HepG2 (cell line): ENCODE measurements around the gene CCL24. TPM values are rescaled to one million over a fixed set of nuclear protein-coding genes. Genes with fewer than 3 reads are reported as not detected.

Experiments
- ATAC-seq: fragments of 200-7000 bp; cut with Tn5 transposase; 3 replicates; pipeline ENCODE4 v1.9.1; 2020; ENCODE audit warnings: mild to moderate bottlenecking, moderate library complexity
- BruUV-seq: library from RNA; stranded (reverse); fragments of 400-500 nt; replicated peaks from 2 replicates; lab custom pipeline; 2021; lab: Mats Ljungman, UMichigan
- CTCF ChIA-PET: fragments of 300-600 bp; formaldehyde crosslinking; extraction: SDS; loops from one replicate; lab custom pipeline; 2021; ENCODE audit warnings: low total read pairs, inconsistent platforms, low intra/inter-chr PET ratio; lab: Yijun Ruan, JAX
- POLR2A ChIA-PET: fragments of 350-600 bp; sonication (Branson Sonifier 250); formaldehyde crosslinking; loops from one replicate; lab custom pipeline; 2020; ENCODE audit warnings: antibody characterized with exemption, inconsistent platforms; lab: Yijun Ruan, JAX
- DNase-seq: peaks from one replicate; pipeline ENCODE4 v3.0.0-alpha.2; 2015; ENCODE audit warnings: low spot score
- FAIRE-seq: peaks from 3 replicates; lab custom pipeline; 2011; peaks lifted over from hg19 to GRCh38; lab: Jason Lieb, UNC
- H2AFZ ChIP-seq: one replicate; pipeline ENCODE4 v1.6.1; 2011; ENCODE audit warnings: low read length, inconsistent platforms
- H3K27ac ChIP-seq: fragments of 300-600 bp; 3 replicates; pipeline ENCODE4 v1.8.0; 2011; ENCODE audit warnings: mixed run types, mild to moderate bottlenecking, mixed read lengths, low read length, inconsistent platforms; ENCODE audit not compliant: insufficient read depth; ENCODE audit errors: extremely low read length
- H3K27me3 ChIP-seq, 2 experiments: fragments of 200-600 bp in 1 of 2; 2 replicates in 1 of 2; 3 replicates in 1 of 2; pipeline versions ENCODE4 v1.6.0 to v1.8.0; 2011; ENCODE audit warnings: low read length in 2 of 2, mild to moderate bottlenecking in 2 of 2, moderate library complexity in 2 of 2, inconsistent platforms in 1 of 2; ENCODE audit not compliant: insufficient read depth in 2 of 2, control insufficient read depth in 1 of 2
- H3K36me3 ChIP-seq, 2 experiments: fragments of 200-600 bp in 1 of 2; replicated peaks in 1 of 2; 2 replicates in 1 of 2; 3 replicates in 1 of 2; pipeline versions ENCODE4 v1.5.1 to v1.8.0; 2011; ENCODE audit warnings: low read length in 2 of 2, inconsistent platforms in 1 of 2; ENCODE audit not compliant: insufficient read depth in 2 of 2, control insufficient read depth in 1 of 2
- H3K4me1 ChIP-seq: 2 replicates; pipeline ENCODE4 v1.5.1; 2012; ENCODE audit warnings: low read length, inconsistent platforms; ENCODE audit not compliant: insufficient read depth
- H3K4me2 ChIP-seq: 2 replicates; pipeline ENCODE4 v1.6.0; 2011; ENCODE audit warnings: low read depth, low read length, inconsistent platforms
- H3K4me3 ChIP-seq, 3 experiments: fragments of 200-600 bp in 1 of 3; sonication (generic), shearing (Covaris generic) in 1 of 3; replicated peaks in 1 of 3; 2 replicates each; pipeline ENCODE4 v1.5.1; 2011 to 2016; ENCODE audit warnings: low read length in 3 of 3, inconsistent platforms in 2 of 3, low read depth in 2 of 3, mild to moderate bottlenecking in 2 of 3, control low read depth in 1 of 3, mixed read lengths in 1 of 3; ENCODE audit not compliant: insufficient read depth in 1 of 3
- H3K79me2 ChIP-seq: one replicate; pipeline ENCODE4 v1.6.1; 2011; ENCODE audit warnings: low read length, inconsistent platforms; ENCODE audit not compliant: insufficient read depth
- H3K9ac ChIP-seq: 2 replicates; pipeline ENCODE4 v1.6.0; 2011; ENCODE audit warnings: mild to moderate bottlenecking, low read depth, low read length, inconsistent platforms; ENCODE audit not compliant: insufficient read depth
- H3K9me3 ChIP-seq: 2 replicates; pipeline ENCODE4 v1.5.1; 2012; ENCODE audit warnings: mild to moderate bottlenecking, low read length
- H4K20me1 ChIP-seq: 2 replicates; pipeline ENCODE4 v1.6.0; 2011; ENCODE audit warnings: inconsistent platforms, mild to moderate bottlenecking, low read length, moderate library complexity; ENCODE audit not compliant: insufficient read depth
- ZKSCAN5 ChIP-seq: sonication (generic); formaldehyde crosslinking; IDR thresholded peaks from 2 replicates; pipeline ENCODE4 v1.5.1; 2020; ENCODE audit warnings: mild to moderate bottlenecking, missing genetic modification reagents
- ZNF180 ChIP-seq: sonication (generic); formaldehyde crosslinking; IDR thresholded peaks from 2 replicates; pipeline ENCODE4 v1.4.0; 2020; ENCODE audit warnings: low read depth, missing genetic modification reagents, borderline replicate concordance
- ZNF432 ChIP-seq: sonication (generic); formaldehyde crosslinking; IDR thresholded peaks from 2 replicates; pipeline ENCODE4 v1.5.0; 2020; ENCODE audit warnings: missing genetic modification reagents, mild to moderate bottlenecking, borderline replicate concordance
- ZNF598 ChIP-seq: sonication (generic); formaldehyde crosslinking; IDR thresholded peaks from 2 replicates; pipeline ENCODE4 v1.5.1; 2020; ENCODE audit warnings: mild to moderate bottlenecking, missing genetic modification reagents, borderline replicate concordance
- WGBS: methylation state at CpG from one replicate; pipeline ENCODE4 v1.1.6; 2017; ENCODE audit warnings: low lambda C conversion rate; 5-methylcytosine and 5-hydroxymethylcytosine counted together
- in situ Hi-C: cut with HindIII; loops from 2 replicates; pipeline ENCODE4 v1.10.0; 2017; ENCODE audit warnings: low pct_unique_long_range_greater_than_20kb; ENCODE audit not compliant: extremely low pct_ligation_motif_present
- intact Hi-C: fragments of 100-400 bp; cut with micrococcal nuclease; formaldehyde crosslinking; loops from one replicate; pipeline ENCODE4 v1.10.0; 2022; ENCODE audit not compliant: unreplicated experiment
- polyA plus RNA-seq, 8 experiments: library from polyadenylated mRNA; depleted of rRNA in 3 of 8; stranded (reverse) in 7 of 8; unstranded in 1 of 8; fragments of >200 nt; fragmentation: Illumina TruSeq in 4 of 8; extraction: Trizol in 4 of 8; gene quantifications; 2 replicates each; pipeline versions ENCODE4 v1.2.1 to v1.2.3, GENCODE V29; 2011 to 2016; ENCODE audit warnings: low read depth in 4 of 8, missing spikeins in 1 of 8, mixed read lengths in 1 of 8; ENCODE audit not compliant: insufficient read depth in 1 of 8
- total RNA-seq, 5 experiments: library from RNA; depleted of rRNA; stranded (reverse); fragments of >200 nt; fragmentation: Illumina TruSeq; extraction: Trizol; gene quantifications; 2 replicates each; pipeline ENCODE4 v1.2.3, GENCODE V29; 2016; ENCODE audit warnings: low read depth in 1 of 5
- TF ChIP-seq, protein P1 (sequence below): sonication (generic); formaldehyde crosslinking; IDR thresholded peaks from 2 replicates; pipeline ENCODE4 v1.4.0; 2020; ENCODE audit warnings: missing genetic modification reagents, mild to moderate bottlenecking, borderline replicate concordance
- TF ChIP-seq, protein P2 (sequence below): sonication (generic); formaldehyde crosslinking; IDR thresholded peaks from 2 replicates; pipeline ENCODE4 v1.8.0; 2023; ENCODE audit warnings: mild to moderate bottlenecking, missing genetic modification reagents
- TF ChIP-seq, protein P3 (sequence below): sonication (generic); formaldehyde crosslinking; IDR thresholded peaks from 2 replicates; pipeline ENCODE4 v1.9.0; 2021; ENCODE audit warnings: missing genetic modification reagents, mild to moderate bottlenecking, borderline replicate concordance

Gene CCL24
- total and polyA plus RNA-seq, 2 of the 13 experiments (the other 11 are each of a cell fraction or from before 2014, with no cell fraction given): not detected

DNA sequence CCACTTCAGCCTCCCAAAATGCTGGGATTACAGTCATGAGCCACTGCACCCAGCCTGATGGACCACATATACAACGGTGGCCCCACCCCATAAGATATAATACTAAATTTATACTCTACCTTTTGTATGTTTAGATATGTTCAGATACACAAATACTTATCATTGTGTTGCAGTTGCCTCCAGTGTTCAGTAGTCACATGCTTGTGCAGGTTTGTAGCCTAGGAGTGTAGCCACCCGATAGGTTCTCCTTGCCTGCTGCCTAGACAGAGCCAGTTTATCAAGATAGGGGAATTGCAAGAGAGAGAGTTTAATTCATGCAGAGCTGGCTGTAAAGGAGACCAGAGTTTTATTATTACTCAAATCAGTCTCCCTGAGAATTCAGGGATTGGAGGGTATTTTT lies 9.6 kb downstream of the CCL24 start (continued):
- TF ChIP-seq, protein P1, sequence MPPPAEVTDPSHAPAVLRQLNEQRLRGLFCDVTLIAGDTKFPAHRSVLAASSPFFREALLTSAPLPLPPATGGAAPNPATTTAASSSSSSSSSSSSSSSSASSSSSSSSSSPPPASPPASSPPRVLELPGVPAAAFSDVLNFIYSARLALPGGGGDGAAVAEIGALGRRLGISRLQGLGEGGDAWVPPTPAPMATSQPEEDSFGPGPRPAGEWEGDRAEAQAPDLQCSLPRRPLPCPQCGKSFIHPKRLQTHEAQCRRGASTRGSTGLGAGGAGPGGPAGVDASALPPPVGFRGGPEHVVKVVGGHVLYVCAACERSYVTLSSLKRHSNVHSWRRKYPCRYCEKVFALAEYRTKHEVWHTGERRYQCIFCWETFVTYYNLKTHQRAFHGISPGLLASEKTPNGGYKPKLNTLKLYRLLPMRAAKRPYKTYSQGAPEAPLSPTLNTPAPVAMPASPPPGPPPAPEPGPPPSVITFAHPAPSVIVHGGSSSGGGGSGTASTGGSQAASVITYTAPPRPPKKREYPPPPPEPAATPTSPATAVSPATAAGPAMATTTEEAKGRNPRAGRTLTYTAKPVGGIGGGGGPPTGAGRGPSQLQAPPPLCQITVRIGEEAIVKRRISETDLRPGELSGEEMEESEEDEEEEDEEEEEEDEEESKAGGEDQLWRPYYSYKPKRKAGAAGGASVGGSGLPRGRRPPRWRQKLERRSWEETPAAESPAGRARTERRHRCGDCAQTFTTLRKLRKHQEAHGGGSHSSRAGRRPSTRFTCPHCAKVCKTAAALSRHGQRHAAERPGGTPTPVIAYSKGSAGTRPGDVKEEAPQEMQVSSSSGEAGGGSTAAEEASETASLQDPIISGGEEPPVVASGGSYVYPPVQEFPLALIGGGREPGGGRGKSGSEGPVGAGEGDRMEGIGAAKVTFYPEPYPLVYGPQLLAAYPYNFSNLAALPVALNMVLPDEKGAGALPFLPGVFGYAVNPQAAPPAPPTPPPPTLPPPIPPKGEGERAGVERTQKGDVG (CRISPR knock-in tag): no peak

DNA sequence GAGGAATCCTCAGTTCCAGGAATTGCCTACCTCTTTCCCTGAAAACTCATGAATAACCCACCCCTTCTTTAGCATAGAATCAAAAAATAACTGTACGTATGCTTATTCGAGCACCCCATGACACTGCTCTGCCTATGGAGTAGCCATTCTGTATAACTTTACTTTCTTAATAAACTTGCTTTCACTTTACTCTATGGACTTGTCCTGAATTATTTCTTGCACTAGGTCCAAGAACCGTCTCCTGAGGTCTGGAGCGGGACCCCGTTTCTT lies 11.1 kb downstream of the CCL24 start:
- ATAC-seq: no peak
- BruUV-seq: no TSS peak
- Histone ChIP-seq H4K20me1 (no peaks in the 10 kb centered on the region), H3K4me1 (no peaks in the 10 kb centered on the region), H2AFZ (no peak overlapping the region), H3K4me2 (no peak overlapping the region), H3K4me3 (no peak overlapping the region), H3K79me2 (no peaks in the 10 kb centered on the region), H3K36me3 (no peaks in the 10 kb centered on the region), H3K27me3 (peaks cover 0 to 1% of the 10 kb centered on the region in 2 experiments; a peak in 2 of 5 replicates), H3K9ac (no peak overlapping the region), H3K9me3 (peaks cover 18% of the 10 kb centered on the region), H3K27ac (no peak overlapping the region)
- ChIA-PET POLR2A (no interaction called here), CTCF (no interaction called here)
- in situ Hi-C loops (no loop called here), intact Hi-C loops (no loop called here)
- TF ChIP-seq ZNF180 (CRISPR knock-in tag) (no peak), ZNF432 (CRISPR knock-in tag) (no peak)
- 62% methylated on average over 5 of the region's 5 CpGs for WGBS
- DNase-seq: no peak
- FAIRE-seq: no peak

DNA sequence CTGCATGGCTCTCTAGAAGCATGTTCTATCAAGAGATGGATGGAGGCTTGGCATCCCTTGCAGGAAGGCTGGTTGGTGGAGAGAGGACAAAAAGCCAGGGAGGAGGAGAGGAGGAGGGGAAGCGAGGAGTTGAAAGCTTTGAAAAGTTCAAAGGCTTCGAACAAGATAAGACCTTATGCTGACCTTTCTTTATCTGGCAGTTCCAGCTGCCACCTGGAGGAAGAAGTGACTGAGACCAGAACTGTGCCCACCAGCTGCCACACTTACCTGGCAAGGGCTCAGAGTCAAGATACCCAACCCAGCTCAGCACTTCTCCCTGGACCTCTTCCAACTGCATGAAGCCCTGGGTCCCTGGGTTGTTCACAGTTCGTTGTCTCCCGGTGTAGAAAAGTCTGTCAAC lies 14.8 kb downstream of the CCL24 start:
- no peak for ATAC-seq
- Histone ChIP-seq H2AFZ (no peak overlapping the region), H3K9me3 (no peaks in the 10 kb centered on the region), H3K9ac (no peak overlapping the region), H3K79me2 (no peaks in the 10 kb centered on the region), H3K27me3 (peaks cover 0 to 1% of the 10 kb centered on the region in 2 experiments; a peak in 3 of 5 replicates), H3K27ac (no peak overlapping the region), H3K36me3 (no peaks in the 10 kb centered on the region), H3K4me2 (no peak overlapping the region), H3K4me1 (no peaks in the 10 kb centered on the region), H4K20me1 (no peaks in the 10 kb centered on the region), H3K4me3 (no peak overlapping the region)
- intact Hi-C loops: no loop called here
- 3% methylated on average over 4 of the region's 4 CpGs for WGBS
- in situ Hi-C loops: no loop called here
- TF ChIP-seq, protein P2, sequence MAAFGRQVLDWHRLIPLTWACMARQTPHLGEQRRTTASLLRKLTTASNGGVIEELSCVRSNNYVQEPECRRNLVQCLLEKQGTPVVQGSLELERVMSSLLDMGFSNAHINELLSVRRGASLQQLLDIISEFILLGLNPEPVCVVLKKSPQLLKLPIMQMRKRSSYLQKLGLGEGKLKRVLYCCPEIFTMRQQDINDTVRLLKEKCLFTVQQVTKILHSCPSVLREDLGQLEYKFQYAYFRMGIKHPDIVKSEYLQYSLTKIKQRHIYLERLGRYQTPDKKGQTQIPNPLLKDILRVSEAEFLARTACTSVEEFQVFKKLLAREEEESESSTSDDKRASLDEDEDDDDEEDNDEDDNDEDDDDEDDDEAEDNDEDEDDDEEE: no peak
- TF ChIP-seq ZNF598 (CRISPR knock-in tag) (no peak), ZKSCAN5 (CRISPR knock-in tag) (peak; percentile 71; the same call in 1 of the 2 replicates)
- TF ChIP-seq, protein P3, sequence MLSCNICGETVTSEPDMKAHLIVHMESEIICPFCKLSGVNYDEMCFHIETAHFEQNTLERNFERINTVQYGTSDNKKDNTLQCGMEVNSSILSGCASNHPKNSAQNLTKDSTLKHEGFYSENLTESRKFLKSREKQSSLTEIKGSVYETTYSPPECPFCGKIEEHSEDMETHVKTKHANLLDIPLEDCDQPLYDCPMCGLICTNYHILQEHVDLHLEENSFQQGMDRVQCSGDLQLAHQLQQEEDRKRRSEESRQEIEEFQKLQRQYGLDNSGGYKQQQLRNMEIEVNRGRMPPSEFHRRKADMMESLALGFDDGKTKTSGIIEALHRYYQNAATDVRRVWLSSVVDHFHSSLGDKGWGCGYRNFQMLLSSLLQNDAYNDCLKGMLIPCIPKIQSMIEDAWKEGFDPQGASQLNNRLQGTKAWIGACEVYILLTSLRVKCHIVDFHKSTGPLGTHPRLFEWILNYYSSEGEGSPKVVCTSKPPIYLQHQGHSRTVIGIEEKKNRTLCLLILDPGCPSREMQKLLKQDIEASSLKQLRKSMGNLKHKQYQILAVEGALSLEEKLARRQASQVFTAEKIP (CRISPR knock-in tag): no peak
- CTCF ChIA-PET: no interaction called here
- peak; percentile 16 for DNase-seq
- POLR2A ChIA-PET: no interaction called here
- BruUV-seq: no TSS peak
- no peak for FAIRE-seq
